Adrenal gland (tissue), 5 donors: ENCODE results near the gene LCAT.

Experiments used
- POLR2A ChIP-seq, 2 donors: fragments of 450-650 bp; IDR thresholded peaks; one replicate each; pipeline ENCODE4 v1.6.1; 2017; ENCODE audit warnings: antibody characterized with exemption in 2 of 2, mild to moderate bottlenecking in 2 of 2, moderate library complexity in 1 of 2
- TF ChIP-seq, protein P1 (sequence below), 6 experiments: fragments of 450-650 bp in 4 of 6; fragments of 200-600 bp in 2 of 6; sonication (generic) in 1 of 6; IDR thresholded peaks; 1 replicate in 5 of 6; 2 replicates in 1 of 6; pipeline versions ENCODE4 v1.5.1 to v1.8.0; 2016 to 2021; ENCODE audit warnings: antibody characterized with exemption in 6 of 6, mild to moderate bottlenecking in 2 of 6, moderate library complexity in 1 of 6
- donor health status: DM: no; HTN: no; CAD: no.

GRCh38 chr16:67963292-67963661 is 19.4 kb upstream of the LCAT start:
- TF ChIP-seq, protein P1, sequence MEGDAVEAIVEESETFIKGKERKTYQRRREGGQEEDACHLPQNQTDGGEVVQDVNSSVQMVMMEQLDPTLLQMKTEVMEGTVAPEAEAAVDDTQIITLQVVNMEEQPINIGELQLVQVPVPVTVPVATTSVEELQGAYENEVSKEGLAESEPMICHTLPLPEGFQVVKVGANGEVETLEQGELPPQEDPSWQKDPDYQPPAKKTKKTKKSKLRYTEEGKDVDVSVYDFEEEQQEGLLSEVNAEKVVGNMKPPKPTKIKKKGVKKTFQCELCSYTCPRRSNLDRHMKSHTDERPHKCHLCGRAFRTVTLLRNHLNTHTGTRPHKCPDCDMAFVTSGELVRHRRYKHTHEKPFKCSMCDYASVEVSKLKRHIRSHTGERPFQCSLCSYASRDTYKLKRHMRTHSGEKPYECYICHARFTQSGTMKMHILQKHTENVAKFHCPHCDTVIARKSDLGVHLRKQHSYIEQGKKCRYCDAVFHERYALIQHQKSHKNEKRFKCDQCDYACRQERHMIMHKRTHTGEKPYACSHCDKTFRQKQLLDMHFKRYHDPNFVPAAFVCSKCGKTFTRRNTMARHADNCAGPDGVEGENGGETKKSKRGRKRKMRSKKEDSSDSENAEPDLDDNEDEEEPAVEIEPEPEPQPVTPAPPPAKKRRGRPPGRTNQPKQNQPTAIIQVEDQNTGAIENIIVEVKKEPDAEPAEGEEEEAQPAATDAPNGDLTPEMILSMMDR (IDR thresholded peaks at IDR 0.05), result no peak
- no peak for TF ChIP-seq POLR2A (IDR thresholded peaks at IDR 0.05)
